Erythroblast (primary cell): ENCODE measurements around the gene HDAC6.

Experiments
- GATA1 ChIP-seq: IDR thresholded peaks from 2 replicates; pipeline ENCODE4 v1.6.1; 2011; ENCODE audit warnings: low read depth, mild to moderate bottlenecking, control low read depth, low read length, moderate library complexity
- POLR2A ChIP-seq: IDR thresholded peaks from 2 replicates; pipeline ENCODE4 v1.6.1; 2011; ENCODE audit warnings: mild to moderate bottlenecking, low read length

- TF ChIP-seq POLR2A: no peak
- no peak for TF ChIP-seq GATA1
Measured at GRCh38 chrX:48782216-48782615, 19.7 kb upstream of the HDAC6 start.
